ENCODE measurements around the gene KLK3.

Gene KLK3

GRCh38 chr19:50908336-50908735 lies 53.6 kb downstream of the KLK3 start:
- DNase-seq: no peak

GRCh38 chr19:50909240-50910070 lies 54.7 kb downstream of the KLK3 start:
- peak; percentile 45 for DNase-seq

Measured in NCI-H526 treated with DMSO at 0.1 percent for 48 hours (cell line).